ENCODE data around the gene CD37. TPM values are rescaled to one million over a fixed set of nuclear protein-coding genes. Genes with fewer than 3 reads are reported as not detected.
A peak's percentile ranks its signal among the peaks of the same experiment; 100 is the strongest.
"Not testable (repeated sequence)": the region's sequence is repeated elsewhere in the genome, so short reads cannot be mapped to it uniquely, and the experiment has no call there.

CD37 gene
- total RNA-seq, 1 experiment from 2014 or later = not detected

- peaks cover 13% of the 10 kb centered on the region for H3K9me3 Mint-ChIP-seq (ENCODE audit: unreplicated experiment)
- no peak for DNase-seq
- Histone ChIP-seq H3K9me3 (peaks cover 6% of the 10 kb centered on the region), H3K27me3 (replicated peaks; ENCODE audit: control insufficient read depth, insufficient read depth, low read length) (no peaks in the 10 kb centered on the region), H3K4me3 (ENCODE audit: low read depth, low read length) (no peak overlapping the region), H3K4me1 (no peaks in the 10 kb centered on the region), H3K36me3 (ENCODE audit: control insufficient read depth, insufficient read depth, low read length) (no peaks in the 10 kb centered on the region)
- peaks cover 12% of the 10 kb centered on the region for H3K27me3 Mint-ChIP-seq (ENCODE audit: insufficient read depth, unreplicated experiment)
- intact Hi-C loops (cut with micrococcal nuclease; ENCODE audit: unreplicated experiment) = no loop called here
- H3K36me3 Mint-ChIP-seq (ENCODE audit: insufficient read depth, unreplicated experiment) = no peaks in the 10 kb centered on the region
- TF ChIP-seq CTCF (IDR thresholded peaks at IDR 0.05; ENCODE audit: insufficient read depth in 1 of 2, low read depth in 1 of 2, low read length in 1 of 2, severe bottlenecking in 1 of 2, unreplicated experiment in 1 of 2) = no peak
- CTCF ChIA-PET = no interaction called here
- H3K4me3 Mint-ChIP-seq (ENCODE audit: unreplicated experiment) = no peak overlapping the region
- no peaks in the 10 kb centered on the region for H3K4me1 Mint-ChIP-seq (ENCODE audit: low read depth, unreplicated experiment)
- H3K27ac Mint-ChIP-seq (ENCODE audit: unreplicated experiment) = no peak overlapping the region
- BruUV-seq (replicated peaks) = no TSS peak
- POLR2A ChIA-PET = no interaction called here
Measured at GRCh38 chr19:49316284-49316683, 18.9 kb upstream of the CD37 start.

GRCh38 chr19:49318296-49318695, 16.9 kb upstream of the CD37 start:
- no TSS peak for BruUV-seq (replicated peaks)
- H3K36me3 ChIP-seq (ENCODE audit: control insufficient read depth, insufficient read depth, low read length) = no peaks in the 10 kb centered on the region
- Mint-ChIP-seq H3K27me3 (ENCODE audit: insufficient read depth, unreplicated experiment) (peaks cover 7% of the 10 kb centered on the region), H3K9me3 (ENCODE audit: unreplicated experiment) (peaks cover 13% of the 10 kb centered on the region), H3K36me3 (ENCODE audit: insufficient read depth, unreplicated experiment) (no peaks in the 10 kb centered on the region), H3K4me3 (ENCODE audit: unreplicated experiment) (no peak overlapping the region), H3K27ac (ENCODE audit: unreplicated experiment) (no peak overlapping the region), H3K4me1 (ENCODE audit: low read depth, unreplicated experiment) (no peaks in the 10 kb centered on the region)
- intact Hi-C loops (cut with micrococcal nuclease; ENCODE audit: unreplicated experiment) = no loop called here
- no peak overlapping the region for H3K4me3 ChIP-seq (ENCODE audit: low read depth, low read length)
- no peaks in the 10 kb centered on the region for H3K4me1 ChIP-seq
- TF ChIP-seq CTCF (IDR thresholded peaks at IDR 0.05; ENCODE audit: insufficient read depth in 1 of 2, low read depth in 1 of 2, low read length in 1 of 2, severe bottlenecking in 1 of 2, unreplicated experiment in 1 of 2) = no peak
- ChIA-PET CTCF (interaction anchor here (1.4 kb wide), 1 partner anchor 9 kb away, joined by 4 read pairs; no protein-coding TSS in a partner anchor), POLR2A (interaction anchor here (0.6 to 0.7 kb wide), 2 partner anchors 54 to 136 kb away, joined by 4 to 10 read pairs; no protein-coding TSS in a partner anchor)
- H3K9me3 ChIP-seq = peaks cover 11% of the 10 kb centered on the region
- no peak for DNase-seq
- no peaks in the 10 kb centered on the region for H3K27me3 ChIP-seq (replicated peaks; ENCODE audit: control insufficient read depth, insufficient read depth, low read length)

- no peak for TF ChIP-seq CTCF (IDR thresholded peaks at IDR 0.05; ENCODE audit: insufficient read depth in 1 of 2, low read depth in 1 of 2, low read length in 1 of 2, severe bottlenecking in 1 of 2, unreplicated experiment in 1 of 2)
- intact Hi-C loops (cut with micrococcal nuclease; ENCODE audit: unreplicated experiment) = no loop called here
- no TSS peak for BruUV-seq (replicated peaks)
- Mint-ChIP-seq H3K27me3 (ENCODE audit: insufficient read depth, unreplicated experiment) (no peaks in the 10 kb centered on the region), H3K36me3 (ENCODE audit: insufficient read depth, unreplicated experiment) (no peaks in the 10 kb centered on the region), H3K9me3 (ENCODE audit: unreplicated experiment) (peaks cover 3% of the 10 kb centered on the region), H3K27ac (ENCODE audit: unreplicated experiment) (no peak within 1 kb of the TSS), H3K4me3 (ENCODE audit: unreplicated experiment) (no peak within 1 kb of the TSS), H3K4me1 (ENCODE audit: low read depth, unreplicated experiment) (no peaks in the 10 kb centered on the region)
- Histone ChIP-seq H3K4me3 (ENCODE audit: low read depth, low read length) (no peak within 1 kb of the TSS), H3K36me3 (ENCODE audit: control insufficient read depth, insufficient read depth, low read length) (no peaks in the 10 kb centered on the region), H3K27me3 (replicated peaks; ENCODE audit: control insufficient read depth, insufficient read depth, low read length) (no peaks in the 10 kb centered on the region), H3K4me1 (no peaks in the 10 kb centered on the region), H3K9me3 (peaks cover 11% of the 10 kb centered on the region)
- ChIA-PET POLR2A (no interaction called here), CTCF (interaction anchor here (0.6 kb wide), 1 partner anchor 82 kb away, joined by 3 read pairs; no protein-coding TSS in a partner anchor)
- DNase-seq = peak in 1 of 2 experiments; percentile 11
Measured at GRCh38 chr19:49324801-49325576, 10.2 kb upstream of the CD37 start, which contains the start of gene SLC6A16. Gene SLC6A16, minus strand, starts transcription at chr19:49325191. Its CDS starts 13,844 bp downstream, at chr19:49311347.

GRCh38 chr19:49325756-49326155, 9.4 kb upstream of the CD37 start:
- H3K4me3 Mint-ChIP-seq (ENCODE audit: unreplicated experiment); H3K27me3 ChIP-seq (replicated peaks; ENCODE audit: control insufficient read depth, insufficient read depth, low read length); H3K36me3 ChIP-seq (ENCODE audit: control insufficient read depth, insufficient read depth, low read length); H3K9me3 ChIP-seq; H3K27ac Mint-ChIP-seq (ENCODE audit: unreplicated experiment); H3K4me3 ChIP-seq (ENCODE audit: low read depth, low read length); DNase-seq; intact Hi-C loops (cut with micrococcal nuclease; ENCODE audit: unreplicated experiment); H3K9me3 Mint-ChIP-seq (ENCODE audit: unreplicated experiment); H3K27me3 Mint-ChIP-seq (ENCODE audit: insufficient read depth, unreplicated experiment); H3K4me1 ChIP-seq; H3K36me3 Mint-ChIP-seq (ENCODE audit: insufficient read depth, unreplicated experiment); CTCF ChIA-PET; H3K4me1 Mint-ChIP-seq (ENCODE audit: low read depth, unreplicated experiment); BruUV-seq (replicated peaks); POLR2A ChIA-PET: not testable (repeated sequence)
